Heart left ventricle (tissue), 16 donors: ENCODE results near the gene OR10G3. TPM values are rescaled to one million over a fixed set of nuclear protein-coding genes. Genes with fewer than 3 reads are reported as not detected.
"Not testable (repeated sequence)": the region's sequence is repeated elsewhere in the genome, so short reads cannot be mapped to it uniquely, and the experiment has no call there.

Source experiments
- ATAC-seq, 4 donors: fragments of 200-7000 bp; cut with Tn5 transposase; one replicate each; pipeline ENCODE4 v1.9.1; 2020 to 2022; ENCODE audit warnings: moderate library complexity in 4 of 4, mild to moderate bottlenecking in 3 of 4, moderate number of reproducible peaks in 1 of 4
- DNase-seq, 5 donors: peaks; one replicate each; pipeline ENCODE4 v3.0.0-alpha.2; 2020
- H3K27ac ChIP-seq, 12 donors: fragments of 200-600 bp; sonication (generic) in 4 of 12; one replicate each; pipeline versions ENCODE4 v1.5.0 to v1.8.0; 2016 to 2022; ENCODE audit warnings: mild to moderate bottlenecking in 2 of 12
- H3K27me3 ChIP-seq, 9 donors: fragments of 200-600 bp; sonication (generic) in 2 of 9; one replicate each; pipeline versions ENCODE4 v1.5.1 to v1.8.0; 2016 to 2022; ENCODE audit warnings: mild to moderate bottlenecking in 3 of 9
- H3K36me3 ChIP-seq, 9 donors: fragments of 200-600 bp; sonication (generic) in 2 of 9; one replicate each; pipeline versions ENCODE4 v1.5.0 to v1.8.0; 2018 to 2022; ENCODE audit warnings: mild to moderate bottlenecking in 2 of 9
- H3K4me1 ChIP-seq, 12 donors: fragments of 200-600 bp; sonication (generic) in 4 of 12; one replicate each; pipeline versions ENCODE4 v1.5.0 to v1.8.0; 2016 to 2022; ENCODE audit warnings: mild to moderate bottlenecking in 3 of 12
- H3K4me3 ChIP-seq, 12 donors: fragments of 200-600 bp; sonication (generic) in 4 of 12; one replicate each; pipeline versions ENCODE4 v1.5.0 to v1.8.0; 2017 to 2022; ENCODE audit warnings: mild to moderate bottlenecking in 9 of 12, moderate library complexity in 4 of 12
- H3K9me3 ChIP-seq, 12 donors: fragments of 200-600 bp; sonication (generic) in 4 of 12; one replicate each; pipeline versions ENCODE4 v1.5.0 to v1.8.0; 2016 to 2022; ENCODE audit warnings: mild to moderate bottlenecking in 1 of 12
- POLR2A ChIP-seq, 2 donors: fragments of 450-650 bp; IDR thresholded peaks; one replicate each; pipeline ENCODE4 v1.6.1; 2017; ENCODE audit warnings: antibody characterized with exemption in 2 of 2, mild to moderate bottlenecking in 2 of 2, moderate library complexity in 2 of 2
- WGBS, 4 donors: extraction: QIAGEN DNeasy Blood & Tissue Kit in 2 of 4; methylation state at CpG; one replicate each; pipeline versions ENCODE4 v1.1.5 to v1.1.7; 2013 to 2018; 5-methylcytosine and 5-hydroxymethylcytosine counted together
- intact Hi-C, 10 donors: fragments of 100-400 bp; cut with DNase I; formaldehyde crosslinking; loops; one replicate each; pipeline versions ENCODE4 v1.11.1 to v1.14.2; 2022
- polyA plus RNA-seq, 2 donors: library from polyadenylated mRNA; stranded (reverse); fragments of 200-250 nt; gene quantifications; one replicate each; pipeline ENCODE4 v1.2.3, GENCODE V29; 2013
- total RNA-seq, 9 donors: library from RNA; depleted of rRNA in 2 of 9; stranded (reverse); fragments of >200 nt in 2 of 9; fragmentation: NEBNext Ultra II Directional in 3 of 9; extraction: Animal tissue kit (Norgen Biotek cat#: 25700) in 3 of 9; gene quantifications; one replicate each; pipeline versions ENCODE4 v1.1.0 to v1.2.4, GENCODE V29; 2016 to 2023
- TF ChIP-seq, protein P1 (sequence below), 12 donors: fragments of 200-600 bp; sonication (generic) in 4 of 12; IDR thresholded peaks; one replicate each; pipeline versions ENCODE4 v1.5.0 to v1.8.0; 2018 to 2022; ENCODE audit warnings: antibody characterized with exemption in 12 of 12, mild to moderate bottlenecking in 5 of 12
- donor health status: ischemic (EF 13 %, LVEDD 7.1; RV severe dilation, severe dysfunction).
- donor health status: healthy with polysubstance abuse.
- donor health status: DM: no; HTN: yes; CAD: no.
- donor health status: DM: no; HTN: no; CAD: no.
- donor health status: ischemic (EF 25% LVEDD 6.9; RV normal size, moderate dysfunction).
- donor health status: ischemic (EF 25% LVEDD 5.7; RV mildly dilated, moderate dysfunction).
- donor health status: healthy.
- donor health status: DM: yes; HTN: yes; CAD: no.
- donor health status: ischemic (EF 35%, LVEDD 5.7; RV mildly dilated, moderate dysfunction).
- donor health status: nonischemic (EF 11% LVEDD 7.7; RV severe dilation, severe dysfunction).
- donor health status: DM: yes; HTN: yes; CAD: no.
- donor health status: PGD.
- donor health status: ischemic (EF 29% LVEDD 5.4; RV normal size, mild dysfunction).
- donor health status: nonischemic (EF 23%, LVEDD 6.1; RV moderate dilation, normal function).

The OR10G3 gene
- total and polyA plus RNA-seq, 11 donors, result 0.18 TPM; not detected in 10

DNA sequence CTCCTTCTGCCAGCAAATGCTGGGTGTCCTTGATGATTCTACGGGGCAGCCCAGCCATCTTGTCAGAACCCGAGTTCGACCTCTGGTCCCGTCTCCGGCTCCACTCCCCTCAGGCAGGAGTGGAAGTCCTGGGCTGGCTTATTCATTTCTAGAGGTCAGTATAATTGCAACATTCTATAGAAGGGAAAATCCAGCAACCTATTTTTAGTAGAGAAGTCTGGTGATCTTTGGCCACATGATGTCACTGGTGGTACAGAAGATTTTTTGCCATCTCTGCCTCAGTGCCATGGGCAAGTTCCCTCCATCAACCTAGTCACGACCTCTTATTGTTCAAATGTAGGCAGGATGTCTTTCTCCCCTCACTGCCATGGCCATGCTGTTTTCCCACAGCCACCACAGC lies 32.4 kb upstream of the OR10G3 start:
- TF ChIP-seq, protein P1, sequence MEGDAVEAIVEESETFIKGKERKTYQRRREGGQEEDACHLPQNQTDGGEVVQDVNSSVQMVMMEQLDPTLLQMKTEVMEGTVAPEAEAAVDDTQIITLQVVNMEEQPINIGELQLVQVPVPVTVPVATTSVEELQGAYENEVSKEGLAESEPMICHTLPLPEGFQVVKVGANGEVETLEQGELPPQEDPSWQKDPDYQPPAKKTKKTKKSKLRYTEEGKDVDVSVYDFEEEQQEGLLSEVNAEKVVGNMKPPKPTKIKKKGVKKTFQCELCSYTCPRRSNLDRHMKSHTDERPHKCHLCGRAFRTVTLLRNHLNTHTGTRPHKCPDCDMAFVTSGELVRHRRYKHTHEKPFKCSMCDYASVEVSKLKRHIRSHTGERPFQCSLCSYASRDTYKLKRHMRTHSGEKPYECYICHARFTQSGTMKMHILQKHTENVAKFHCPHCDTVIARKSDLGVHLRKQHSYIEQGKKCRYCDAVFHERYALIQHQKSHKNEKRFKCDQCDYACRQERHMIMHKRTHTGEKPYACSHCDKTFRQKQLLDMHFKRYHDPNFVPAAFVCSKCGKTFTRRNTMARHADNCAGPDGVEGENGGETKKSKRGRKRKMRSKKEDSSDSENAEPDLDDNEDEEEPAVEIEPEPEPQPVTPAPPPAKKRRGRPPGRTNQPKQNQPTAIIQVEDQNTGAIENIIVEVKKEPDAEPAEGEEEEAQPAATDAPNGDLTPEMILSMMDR (IDR thresholded peaks at IDR 0.05), result no peak
- no peak for TF ChIP-seq POLR2A (IDR thresholded peaks at IDR 0.05)
- H3K4me1 ChIP-seq, result no peaks in the 10 kb centered on the region
- ATAC-seq (no peak), DNase-seq (no peak)
- WGBS, 4 donors, result 70 to 76% (median 74%) methylated on average over 6 of the region's 6 CpGs
- H3K36me3 ChIP-seq, result no peaks in the 10 kb centered on the region
- H3K4me3 ChIP-seq, result no peak overlapping the region
- no peak overlapping the region for H3K27ac ChIP-seq
- H3K9me3 ChIP-seq, result no peaks in the 10 kb centered on the region
- intact Hi-C loops, result no loop called here
- H3K27me3 ChIP-seq, result no peaks in the 10 kb centered on the region

DNA sequence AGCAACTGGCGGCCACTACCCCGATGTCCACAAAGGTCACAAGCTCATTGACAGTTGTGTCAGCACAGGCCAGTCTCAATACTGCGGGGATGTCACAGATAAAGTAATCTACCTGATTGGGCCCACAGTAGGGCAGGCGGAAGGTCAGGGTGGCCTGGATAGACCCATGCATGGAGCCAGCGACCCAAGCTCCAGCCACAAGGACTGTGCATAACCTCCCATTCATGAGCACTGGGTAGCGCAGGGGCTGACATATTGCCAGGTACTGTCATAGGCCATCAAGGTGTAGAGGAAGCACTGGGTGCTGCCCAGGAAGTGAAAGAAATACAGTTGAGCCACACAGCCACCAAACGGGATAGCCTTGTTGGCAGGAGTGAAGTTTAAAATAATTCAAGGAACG lies 22.3 kb upstream of the OR10G3 start:
- H3K27ac ChIP-seq, H3K4me1 ChIP-seq, intact Hi-C loops, ATAC-seq, DNase-seq, H3K9me3 ChIP-seq, H3K27me3 ChIP-seq, H3K4me3 ChIP-seq, H3K36me3 ChIP-seq: not testable (repeated sequence)
- 82 to 93% (median 87%) methylated on average over 6 to 8 of the region's 8 CpGs for WGBS, 4 donors

DNA sequence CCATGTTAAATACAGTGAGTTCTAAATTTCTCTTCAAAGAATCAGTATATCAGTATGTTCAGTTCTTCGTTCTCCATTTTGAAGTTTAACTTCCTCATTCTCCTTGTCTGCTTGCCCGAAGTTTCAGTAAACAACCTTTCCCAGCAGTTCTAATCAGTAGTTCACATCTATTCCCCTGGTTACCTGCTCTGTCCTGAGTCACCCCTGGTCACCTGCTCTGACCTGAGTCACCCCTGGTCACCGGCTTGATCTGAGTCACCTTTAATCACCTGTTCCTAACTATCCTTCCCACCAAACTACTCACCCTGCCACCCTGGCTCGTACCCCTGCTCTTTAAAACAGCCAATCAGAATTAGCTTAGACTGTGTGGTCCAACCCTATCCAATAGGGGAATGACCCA lies 9.4 kb upstream of the OR10G3 start:
- Histone ChIP-seq H3K36me3 (no peaks in the 10 kb centered on the region), H3K9me3 (peaks cover 0 to 26% (median 17%) of the 10 kb centered on the region in 12 donors), H3K27ac (no peak overlapping the region), H3K27me3 (peaks cover 0 to 4% (median 0%) of the 10 kb centered on the region in 9 donors), H3K4me1 (no peaks in the 10 kb centered on the region), H3K4me3 (no peak overlapping the region)
- 72 to 82% (median 75%) methylated on average over 4 of the region's 4 CpGs for WGBS, 4 donors
- intact Hi-C loops, result no loop called here
- no peak for ATAC-seq
- no peak for DNase-seq
- TF ChIP-seq, protein P1 (IDR thresholded peaks at IDR 0.05), result no peak
- TF ChIP-seq POLR2A (IDR thresholded peaks at IDR 0.05), result no peak

DNA sequence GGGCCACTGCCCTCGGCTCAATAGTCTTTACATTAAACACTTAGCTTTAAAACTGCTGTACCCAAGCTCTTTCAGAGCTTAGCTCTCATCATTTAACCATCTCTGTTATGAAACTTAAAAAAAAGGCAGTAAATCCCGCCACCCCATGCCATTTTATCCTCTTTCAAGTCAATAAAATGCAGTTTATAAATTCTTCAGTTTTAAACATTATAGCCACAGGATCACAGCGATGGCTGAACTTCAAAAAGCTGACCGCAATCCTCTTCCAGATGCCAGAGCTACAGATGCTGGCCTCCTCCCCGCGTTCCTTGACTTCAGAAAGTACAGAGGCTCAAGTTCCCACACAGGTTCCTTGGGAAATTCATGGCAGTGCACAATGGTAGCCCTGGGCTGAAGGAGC lies 4.2 kb downstream of the OR10G3 start:
- intact Hi-C loops, result no loop called here
- DNase-seq (no peak), ATAC-seq (no peak)
- Histone ChIP-seq H3K27ac (no peak overlapping the region), H3K4me1 (no peaks in the 10 kb centered on the region), H3K36me3 (no peaks in the 10 kb centered on the region), H3K4me3 (no peak overlapping the region), H3K27me3 (peaks cover 0 to 2% (median 0%) of the 10 kb centered on the region in 9 donors), H3K9me3 (peaks cover 0 to 15% (median 5%) of the 10 kb centered on the region in 12 donors)
- no peak for TF ChIP-seq POLR2A (IDR thresholded peaks at IDR 0.05)
- TF ChIP-seq, protein P1 (IDR thresholded peaks at IDR 0.05), result no peak
- 76 to 87% (median 85%) methylated on average over 6 of the region's 6 CpGs for WGBS, 4 donors

DNA sequence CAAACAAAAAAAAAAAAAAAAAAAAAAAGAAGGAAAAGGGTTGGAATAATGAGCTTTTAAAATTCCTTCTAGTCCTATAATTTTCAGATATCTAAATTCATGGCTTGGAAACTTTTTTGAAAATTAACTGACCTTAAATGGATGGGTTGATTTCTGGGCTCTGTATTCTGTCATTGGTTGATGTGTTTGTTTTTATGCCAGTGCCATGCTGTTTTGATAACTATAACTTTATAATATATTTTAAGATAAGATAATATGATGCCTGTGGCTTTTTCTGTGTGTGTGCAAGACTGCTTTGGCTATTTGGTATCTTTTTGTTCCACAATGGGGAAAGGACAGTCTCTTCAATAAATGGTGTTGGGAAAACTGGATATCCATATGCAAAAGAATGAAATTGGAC lies 7.3 kb downstream of the OR10G3 start:
- intact Hi-C loops, result no loop called here
- no peak for ATAC-seq

More for the DNA sequence above, 7.3 kb downstream of the OR10G3 start:
- DNase-seq, result no peak
- Histone ChIP-seq H3K27me3 (peaks cover 0 to 7% (median 0%) of the 10 kb centered on the region in 9 donors), H3K4me3 (no peak overlapping the region), H3K9me3 (peaks cover 0 to 15% (median 5%) of the 10 kb centered on the region in 12 donors), H3K4me1 (no peaks in the 10 kb centered on the region), H3K36me3 (no peaks in the 10 kb centered on the region), H3K27ac (no peak overlapping the region)
- TF ChIP-seq, protein P1 (IDR thresholded peaks at IDR 0.05), result no peak
- TF ChIP-seq POLR2A (IDR thresholded peaks at IDR 0.05), result no peak
